Thyroid gland (tissue), 4 donors: ENCODE results near the gene NR4A3. TPM values are rescaled to one million over a fixed set of nuclear protein-coding genes. Genes with fewer than 3 reads are reported as not detected.
"Not testable (repeated sequence)": the region's sequence is repeated elsewhere in the genome, so short reads cannot be mapped to it uniquely, and the experiment has no call there.

ENCODE experiments used
- DNase-seq, 2 donors: peaks; one replicate each; pipeline ENCODE4 v3.0.0-alpha.2; 2019
- H3K27ac ChIP-seq, 3 donors: fragments of 200-600 bp; sonication (generic); 1 replicate in 2 of 3; 2 replicates in 1 of 3; pipeline ENCODE4 v1.5.1; 2016 to 2019; ENCODE audit warnings: mild to moderate bottlenecking in 1 of 3, moderate library complexity in 1 of 3
- H3K27me3 ChIP-seq: fragments of 200-600 bp; sonication (generic); one replicate; pipeline ENCODE4 v1.5.1; 2019
- H3K36me3 ChIP-seq, 2 donors: fragments of 200-600 bp; sonication (generic); one replicate each; pipeline ENCODE4 v1.5.1; 2016 to 2019
- H3K4me1 ChIP-seq, 2 donors: fragments of 200-600 bp; sonication (generic); one replicate each; pipeline ENCODE4 v1.5.1; 2017 to 2019
- H3K4me3 ChIP-seq, 3 donors: fragments of 200-600 bp; sonication (generic); replicated peaks in 1 of 3; 1 replicate in 2 of 3; 2 replicates in 1 of 3; pipeline ENCODE4 v1.5.1; 2016; ENCODE audit warnings: mild to moderate bottlenecking in 1 of 3
- H3K9me3 ChIP-seq: fragments of 200-600 bp; sonication (generic); one replicate; pipeline ENCODE4 v1.5.1; 2017
- CTCF ChIP-seq, 6 experiments: fragments of 200-600 bp in 3 of 6; fragments of 450-650 bp in 3 of 6; sonication (generic) in 3 of 6; IDR thresholded peaks; one replicate each; pipeline ENCODE4 v1.5.1; 2016 to 2019; ENCODE audit warnings: antibody characterized with exemption in 6 of 6, mild to moderate bottlenecking in 2 of 6, inconsistent platforms in 1 of 6, moderate library complexity in 1 of 6
- POLR2A ChIP-seq, 2 donors: fragments of 450-650 bp; IDR thresholded peaks; one replicate each; pipeline ENCODE4 v1.6.1; 2017; ENCODE audit warnings: antibody characterized with exemption in 2 of 2, mild to moderate bottlenecking in 2 of 2, moderate library complexity in 1 of 2
- WGBS, 2 donors: methylation state at CpG; one replicate each; pipeline ENCODE4 v1.1.5; 2017; 5-methylcytosine and 5-hydroxymethylcytosine counted together
- intact Hi-C: fragments of 100-400 bp; cut with DNase I; formaldehyde crosslinking; loops from one replicate; pipeline ENCODE4 v1.15.1; 2023
- total RNA-seq, 4 donors: library from RNA; depleted of rRNA; stranded (reverse); fragments of >200 nt; gene quantifications; one replicate each; pipeline ENCODE4 v1.2.3, GENCODE V29; 2016

NR4A3 gene
- total RNA-seq, 4 donors from 2014 or later: 1.7 to 4.8 (median 2.3) TPM

- TF ChIP-seq CTCF (IDR thresholded peaks at IDR 0.05): no peak
- no peak for TF ChIP-seq POLR2A (IDR thresholded peaks at IDR 0.05)
- no peaks in the 10 kb centered on the region for H3K9me3 ChIP-seq
- H3K27ac ChIP-seq: no peak overlapping the region
- 83 to 85% methylated on average over 8 of the region's 8 CpGs for WGBS, 2 donors
- intact Hi-C loops: no loop called here
- H3K27me3 ChIP-seq: no peaks in the 10 kb centered on the region
- no peak for DNase-seq
- H3K36me3 ChIP-seq: no peaks in the 10 kb centered on the region
- H3K4me1 ChIP-seq: peaks cover 0 to 5% of the 10 kb centered on the region in 2 donors
- H3K4me3 ChIP-seq: no peak overlapping the region
These were observed 33.9 kb downstream of the NR4A3 start for GRCh38 chr9:99855467-99856176.

GRCh38 chr9:99857576-99857975, 35.9 kb downstream of the NR4A3 start:
- H3K27ac ChIP-seq, H3K4me1 ChIP-seq, H3K27me3 ChIP-seq, H3K4me3 ChIP-seq, H3K9me3 ChIP-seq, DNase-seq, intact Hi-C loops, H3K36me3 ChIP-seq: not testable (repeated sequence)
- 95 to 97% methylated on average over 3 of the region's 3 CpGs for WGBS, 2 donors

GRCh38 chr9:99858087-99858486, 36.4 kb downstream of the NR4A3 start:
- intact Hi-C loops: no loop called here

GRCh38 chr9:99859243-99859980, 37.7 kb downstream of the NR4A3 start:
- TF ChIP-seq POLR2A (IDR thresholded peaks at IDR 0.05): no peak
- no peak for TF ChIP-seq CTCF (IDR thresholded peaks at IDR 0.05)
- no peaks in the 10 kb centered on the region for H3K9me3 ChIP-seq
- no peaks in the 10 kb centered on the region for H3K27me3 ChIP-seq
- no peak overlapping the region for H3K27ac ChIP-seq
- peaks cover 0 to 5% of the 10 kb centered on the region in 2 donors for H3K4me1 ChIP-seq
- no peaks in the 10 kb centered on the region for H3K36me3 ChIP-seq
- no peak overlapping the region for H3K4me3 ChIP-seq
- intact Hi-C loops: no loop called here
- WGBS, 2 donors: 60 to 63% methylated on average over 5 of the region's 5 CpGs
- DNase-seq: peak in 1 of 2 donors; percentile 1

More at GRCh38 chr9:99858087-99858486, 36.4 kb downstream of the NR4A3 start:
- no peak for DNase-seq
- WGBS, 2 donors: 96% methylated on average over 3 of the region's 3 CpGs
- H3K27ac ChIP-seq: no peak overlapping the region
- H3K4me3 ChIP-seq: no peak overlapping the region
- H3K4me1 ChIP-seq: peaks cover 0 to 5% of the 10 kb centered on the region in 2 donors
- H3K27me3 ChIP-seq: no peaks in the 10 kb centered on the region
- no peaks in the 10 kb centered on the region for H3K9me3 ChIP-seq
- TF ChIP-seq CTCF (IDR thresholded peaks at IDR 0.05) (no peak), POLR2A (IDR thresholded peaks at IDR 0.05) (no peak)
- no peaks in the 10 kb centered on the region for H3K36me3 ChIP-seq

- intact Hi-C loops: no loop called here
- H3K27ac ChIP-seq: no peak overlapping the region
- 56 to 63% methylated on average over 1 of the region's 1 CpG for WGBS, 2 donors
- no peak for DNase-seq
- H3K36me3 ChIP-seq: no peaks in the 10 kb centered on the region
- peaks cover 0 to 5% of the 10 kb centered on the region in 2 donors for H3K4me1 ChIP-seq
- no peaks in the 10 kb centered on the region for H3K27me3 ChIP-seq
- TF ChIP-seq CTCF (IDR thresholded peaks at IDR 0.05): no peak
- TF ChIP-seq POLR2A (IDR thresholded peaks at IDR 0.05): no peak
- H3K9me3 ChIP-seq: no peaks in the 10 kb centered on the region
- H3K4me3 ChIP-seq: no peak overlapping the region
These were observed 38.6 kb downstream of the NR4A3 start for GRCh38 chr9:99860266-99860665.
